HG03439 (cell line): ENCODE measurements around the gene RAPGEF4.

ENCODE experiments used
- ATAC-seq: cut with Tn5 transposase; IDR thresholded peaks from one replicate; pipeline ENCODE4 v1.9.1; 2021; ENCODE audit warnings: mild to moderate bottlenecking, moderate library complexity; ENCODE audit not compliant: unreplicated experiment

The RAPGEF4 gene

GRCh38 chr2:172856606-172857005 is 121.0 kb downstream of the RAPGEF4 start:
- no peak for ATAC-seq

GRCh38 chr2:172858473-172858745 is 122.8 kb downstream of the RAPGEF4 start:
- ATAC-seq, result no peak

- no peak for ATAC-seq
Measured at GRCh38 chr2:172859581-172860335, 124.1 kb downstream of the RAPGEF4 start.

- ATAC-seq, result no peak
Measured at GRCh38 chr2:172860336-172860707, 124.7 kb downstream of the RAPGEF4 start.

- ATAC-seq, result no peak
Measured at GRCh38 chr2:172861098-172861497, 125.5 kb downstream of the RAPGEF4 start.

- ATAC-seq, result no peak
Measured at GRCh38 chr2:172861656-172862476, 126.2 kb downstream of the RAPGEF4 start.

- no peak for ATAC-seq
Measured at GRCh38 chr2:172863341-172863740, 127.7 kb downstream of the RAPGEF4 start.

GRCh38 chr2:172864182-172864581 is 128.5 kb downstream of the RAPGEF4 start:
- no peak for ATAC-seq

- no peak for ATAC-seq
Measured at GRCh38 chr2:172865422-172865821, 129.8 kb downstream of the RAPGEF4 start.

GRCh38 chr2:172869861-172870260 is 134.2 kb downstream of the RAPGEF4 start:
- no peak for ATAC-seq

GRCh38 chr2:172870396-172870795 is 134.8 kb downstream of the RAPGEF4 start:
- ATAC-seq, result no peak

GRCh38 chr2:172877826-172878225 is 142.2 kb downstream of the RAPGEF4 start:
- no peak for ATAC-seq

- ATAC-seq, result no peak
Measured at GRCh38 chr2:172878260-172878659, 142.6 kb downstream of the RAPGEF4 start.

GRCh38 chr2:172884336-172884735 is 148.7 kb downstream of the RAPGEF4 start:
- no peak for ATAC-seq

- no peak for ATAC-seq
Measured at GRCh38 chr2:172885996-172886395, 150.4 kb downstream of the RAPGEF4 start.

GRCh38 chr2:172887280-172887679 is 151.6 kb downstream of the RAPGEF4 start:
- ATAC-seq, result no peak

- ATAC-seq, result no peak
Measured at GRCh38 chr2:172888714-172889669, 153.3 kb downstream of the RAPGEF4 start.

GRCh38 chr2:172889768-172890430 is 154.3 kb downstream of the RAPGEF4 start:
- ATAC-seq, result no peak

- no peak for ATAC-seq
Measured at GRCh38 chr2:172893111-172893510, 157.5 kb downstream of the RAPGEF4 start.

GRCh38 chr2:172893671-172894070 is 158.0 kb downstream of the RAPGEF4 start:
- no peak for ATAC-seq
